SH-SY5Y (cell line): ENCODE results near the gene SLC34A3.

Experiments used
- GATA2 ChIP-seq: IDR thresholded peaks from 2 replicates; pipeline ENCODE4 v1.6.1; 2011; ENCODE audit warnings: mild to moderate bottlenecking, low read depth, low read length
- GATA3 ChIP-seq: IDR thresholded peaks from 2 replicates; pipeline ENCODE4 v1.6.1; 2011; ENCODE audit warnings: low read depth, mild to moderate bottlenecking, low read length, moderate library complexity

DNA sequence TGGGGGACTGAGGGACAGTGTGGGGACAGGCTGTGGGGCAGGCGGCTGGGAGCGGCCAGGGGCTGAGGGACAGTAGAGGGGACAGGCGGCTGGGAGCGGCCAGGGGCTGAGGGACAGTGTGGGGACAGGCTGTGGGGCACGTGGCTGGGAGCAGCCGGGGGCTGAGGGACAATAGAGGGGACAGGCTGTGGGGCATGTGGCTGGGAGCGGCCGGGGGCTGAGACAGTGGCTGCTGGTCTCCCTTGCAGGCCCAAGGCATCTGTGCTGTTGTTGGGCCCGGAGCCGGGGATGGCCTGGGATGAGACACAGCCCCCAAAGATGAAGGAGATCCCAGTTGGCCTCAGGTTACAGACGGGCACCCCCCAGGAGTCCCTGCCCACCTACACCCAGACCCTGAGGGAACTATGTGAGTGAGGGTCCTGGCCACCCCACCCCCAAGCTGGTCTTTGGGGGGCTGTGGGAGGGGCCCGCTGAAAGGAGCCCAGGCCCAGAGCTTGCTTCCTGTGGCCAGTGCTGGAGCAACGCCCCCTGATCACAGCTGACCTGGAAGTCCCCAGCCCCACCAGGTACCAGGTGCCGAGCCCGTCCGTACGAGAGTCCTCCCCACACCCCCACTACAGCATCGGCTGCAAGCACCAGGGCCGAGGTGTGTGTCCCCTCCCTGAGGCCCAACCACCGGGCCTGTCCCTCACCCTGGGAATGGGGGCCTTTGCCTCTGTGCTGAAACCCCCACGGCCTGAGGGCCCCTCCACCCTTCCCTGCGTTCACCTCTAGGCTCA is 21.0 kb downstream of the SLC34A3 start:
- no peak for TF ChIP-seq GATA2
- TF ChIP-seq GATA3, result no peak
